Endodermal cell (in vitro differentiated cells): ENCODE measurements around the gene CTSD. TPM values are rescaled to one million over a fixed set of nuclear protein-coding genes. Genes with fewer than 3 reads are reported as not detected.

Experiments used
- DNase-seq: peaks from one replicate; pipeline ENCODE4 v3.0.0-alpha.2; 2017
- H3K27ac ChIP-seq: 2 replicates; pipeline ENCODE4 v1.5.1; 2013; ENCODE audit warnings: mild to moderate bottlenecking, low read depth, low read length, moderate library complexity
- H3K27me3 ChIP-seq: 2 replicates; pipeline ENCODE4 v1.6.1; 2013; ENCODE audit warnings: mild to moderate bottlenecking, low read length, moderate library complexity; ENCODE audit not compliant: insufficient read depth, control insufficient read depth, poor library complexity, severe bottlenecking
- H3K36me3 ChIP-seq: 2 replicates; pipeline ENCODE4 v1.7.0; 2013; ENCODE audit warnings: mild to moderate bottlenecking, low read length, moderate library complexity; ENCODE audit not compliant: control insufficient read depth, insufficient read depth
- H3K4me1 ChIP-seq: one replicate; pipeline ENCODE4 v1.7.0; 2013; ENCODE audit warnings: low read length; ENCODE audit not compliant: control insufficient read depth, insufficient read depth
- H3K4me3 ChIP-seq: 2 replicates; pipeline ENCODE4 v1.5.1; 2013; ENCODE audit warnings: mild to moderate bottlenecking, low read length, moderate library complexity
- H3K9ac ChIP-seq: 2 replicates; pipeline ENCODE4 v1.6.1; 2013; ENCODE audit warnings: mild to moderate bottlenecking, low read length, moderate library complexity; ENCODE audit not compliant: poor library complexity, severe bottlenecking; ENCODE audit errors: extremely low read depth
- H3K9me3 ChIP-seq: 2 replicates; pipeline ENCODE4 v1.6.1; 2013; ENCODE audit warnings: mild to moderate bottlenecking, low read length, moderate library complexity; ENCODE audit not compliant: control insufficient read depth
- H3K27ac Mint-ChIP-seq: 2 replicates; pipeline ENCODE4 v1.8.0; 2020; ENCODE audit warnings: mixed read lengths
- H3K27me3 Mint-ChIP-seq: 2 replicates; pipeline ENCODE4 v1.8.0; 2021; ENCODE audit warnings: mild to moderate bottlenecking, mixed read lengths; ENCODE audit not compliant: insufficient read depth
- H3K36me3 Mint-ChIP-seq: 2 replicates; pipeline ENCODE4 v1.8.0; 2020; ENCODE audit warnings: low read depth, mixed read lengths
- H3K4me1 Mint-ChIP-seq: 2 replicates; pipeline ENCODE4 v1.8.0; 2020; ENCODE audit warnings: mixed read lengths
- H3K4me3 Mint-ChIP-seq: 2 replicates; pipeline ENCODE4 v1.8.0; 2020; ENCODE audit warnings: mild to moderate bottlenecking, moderate library complexity, mixed read lengths
- H3K9me3 Mint-ChIP-seq: 2 replicates; pipeline ENCODE4 v1.8.0; 2020; ENCODE audit warnings: mild to moderate bottlenecking, mixed read lengths
- CTCF ChIP-seq: fragments of 200-600 bp; sonication (generic); conservative IDR thresholded peaks from 2 replicates; pipeline ENCODE4 v1.5.0; 2021; ENCODE audit warnings: antibody characterized with exemption, mild to moderate bottlenecking
- WGBS, 2 experiments: methylation state at CpG; one replicate each; pipeline versions ENCODE4 v1.1.5 to v1.1.7; 2013; ENCODE audit warnings: missing lambda C conversion rate in 2 of 2, mixed read lengths in 1 of 2; ENCODE audit not compliant: insufficient coverage in 1 of 2, insufficient read length in 1 of 2; 5-methylcytosine and 5-hydroxymethylcytosine counted together
- total RNA-seq, 2 donors: library from RNA; stranded (reverse); fragmentation: NEBNext Ultra II Directional in 1 of 2; extraction: Animal tissue kit (Norgen Biotek cat#: 25700) in 1 of 2; gene quantifications; 2 replicates in 1 of 2; 3 replicates in 1 of 2; pipeline ENCODE4 v1.2.1, GENCODE V29; 2021

Gene CTSD
- total RNA-seq, 2 donors from 2014 or later, result 185 to 208 TPM

GRCh38 chr11:1741741-1742140 is 22.0 kb downstream of the CTSD start:
- no peak overlapping the region for H3K9ac ChIP-seq
- H3K4me3 Mint-ChIP-seq, result no peak overlapping the region
- DNase-seq, result no peak
- WGBS, 2 experiments, result 76 to 89% methylated on average over 2 to 4 of the region's 4 CpGs
- no peaks in the 10 kb centered on the region for H3K36me3 Mint-ChIP-seq
- TF ChIP-seq CTCF, result no peak
- H3K27me3 Mint-ChIP-seq, result peaks cover 44% of the 10 kb centered on the region
- H3K4me1 ChIP-seq, result no peaks in the 10 kb centered on the region
- H3K9me3 Mint-ChIP-seq, result peaks cover 1% of the 10 kb centered on the region
- peaks cover 59% of the 10 kb centered on the region for H3K27me3 ChIP-seq
- H3K27ac ChIP-seq, result no peak overlapping the region
- H3K4me3 ChIP-seq, result no peak overlapping the region
- no peaks in the 10 kb centered on the region for H3K4me1 Mint-ChIP-seq
- no peak overlapping the region for H3K27ac Mint-ChIP-seq
- no peaks in the 10 kb centered on the region for H3K36me3 ChIP-seq
- no peaks in the 10 kb centered on the region for H3K9me3 ChIP-seq

GRCh38 chr11:1740786-1741530 is 22.8 kb downstream of the CTSD start:
- Histone ChIP-seq H3K9me3 (no peaks in the 10 kb centered on the region), H3K27me3 (peaks cover 65% of the 10 kb centered on the region), H3K4me3 (no peak overlapping the region), H3K27ac (no peak overlapping the region), H3K36me3 (no peaks in the 10 kb centered on the region), H3K9ac (no peak overlapping the region), H3K4me1 (no peaks in the 10 kb centered on the region)
- H3K4me1 Mint-ChIP-seq, result no peaks in the 10 kb centered on the region
- H3K27me3 Mint-ChIP-seq, result peaks cover 45% of the 10 kb centered on the region
- WGBS, 2 experiments, result 84 to 86% methylated on average over 6 to 8 of the region's 8 CpGs
- H3K27ac Mint-ChIP-seq, result no peak overlapping the region
- no peak for DNase-seq
- peaks cover 5% of the 10 kb centered on the region for H3K9me3 Mint-ChIP-seq
- H3K36me3 Mint-ChIP-seq, result no peaks in the 10 kb centered on the region
- no peak overlapping the region for H3K4me3 Mint-ChIP-seq
- TF ChIP-seq CTCF, result no peak

- no peaks in the 10 kb centered on the region for H3K4me1 Mint-ChIP-seq
- no peak overlapping the region for H3K27ac ChIP-seq
- 76 to 85% methylated on average over 7 to 8 of the region's 8 CpGs for WGBS, 2 experiments
- no peak overlapping the region for H3K27ac Mint-ChIP-seq
- H3K4me3 ChIP-seq, result no peak overlapping the region
- H3K27me3 ChIP-seq, result peaks cover 70% of the 10 kb centered on the region
- H3K4me3 Mint-ChIP-seq, result no peak overlapping the region
- DNase-seq, result no peak
- H3K9me3 Mint-ChIP-seq, result peaks cover 5% of the 10 kb centered on the region
- H3K36me3 Mint-ChIP-seq, result no peaks in the 10 kb centered on the region
- H3K4me1 ChIP-seq, result no peaks in the 10 kb centered on the region
- no peak overlapping the region for H3K9ac ChIP-seq
- peaks cover 39% of the 10 kb centered on the region for H3K27me3 Mint-ChIP-seq
- H3K36me3 ChIP-seq, result no peaks in the 10 kb centered on the region
- no peak for TF ChIP-seq CTCF
- no peaks in the 10 kb centered on the region for H3K9me3 ChIP-seq
Observed at GRCh38 chr11:1739576-1739975, 24.2 kb downstream of the CTSD start.
